A673 (cell line): ENCODE results near the gene CD300LF.

ENCODE experiments used
- EZH2 ChIP-seq: fragments of 200-600 bp; sonication (generic); IDR thresholded peaks from 2 replicates; pipeline ENCODE4 v1.6.1; 2017; ENCODE audit warnings: borderline replicate concordance, low read depth, mild to moderate bottlenecking, mixed read lengths, antibody characterized with exemption, low read length; ENCODE audit not compliant: poor library complexity, severe bottlenecking
- TF ChIP-seq, protein P1 (sequence below): fragments of 300-800, 200-600 bp; sonication (generic); conservative IDR thresholded peaks from 2 replicates; pipeline ENCODE4 v1.5.1; 2017; ENCODE audit warnings: low read depth, mild to moderate bottlenecking, antibody characterized with exemption, low read length, moderate library complexity, mixed read lengths

DNA sequence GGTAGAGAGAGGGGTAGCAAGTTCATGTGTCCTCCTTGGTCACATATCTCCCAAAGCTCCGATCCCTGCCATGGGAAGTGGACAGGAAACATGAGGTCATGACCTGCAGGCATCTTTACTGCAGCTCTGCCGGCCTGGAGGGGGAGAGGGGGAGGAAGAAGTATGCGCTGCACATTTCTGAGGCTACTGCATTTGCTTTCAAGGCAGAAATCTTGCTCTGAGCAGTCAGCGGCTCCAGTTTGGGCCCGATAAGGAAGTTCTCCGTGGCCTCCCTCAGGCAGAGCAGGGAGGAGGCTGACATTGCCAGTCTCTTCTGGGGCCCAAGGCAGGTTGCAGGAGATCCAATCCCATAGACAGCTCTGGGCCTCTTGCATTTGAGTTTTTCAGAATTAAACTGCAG, 34.2 kb upstream of the CD300LF start:
- TF ChIP-seq, protein P1, sequence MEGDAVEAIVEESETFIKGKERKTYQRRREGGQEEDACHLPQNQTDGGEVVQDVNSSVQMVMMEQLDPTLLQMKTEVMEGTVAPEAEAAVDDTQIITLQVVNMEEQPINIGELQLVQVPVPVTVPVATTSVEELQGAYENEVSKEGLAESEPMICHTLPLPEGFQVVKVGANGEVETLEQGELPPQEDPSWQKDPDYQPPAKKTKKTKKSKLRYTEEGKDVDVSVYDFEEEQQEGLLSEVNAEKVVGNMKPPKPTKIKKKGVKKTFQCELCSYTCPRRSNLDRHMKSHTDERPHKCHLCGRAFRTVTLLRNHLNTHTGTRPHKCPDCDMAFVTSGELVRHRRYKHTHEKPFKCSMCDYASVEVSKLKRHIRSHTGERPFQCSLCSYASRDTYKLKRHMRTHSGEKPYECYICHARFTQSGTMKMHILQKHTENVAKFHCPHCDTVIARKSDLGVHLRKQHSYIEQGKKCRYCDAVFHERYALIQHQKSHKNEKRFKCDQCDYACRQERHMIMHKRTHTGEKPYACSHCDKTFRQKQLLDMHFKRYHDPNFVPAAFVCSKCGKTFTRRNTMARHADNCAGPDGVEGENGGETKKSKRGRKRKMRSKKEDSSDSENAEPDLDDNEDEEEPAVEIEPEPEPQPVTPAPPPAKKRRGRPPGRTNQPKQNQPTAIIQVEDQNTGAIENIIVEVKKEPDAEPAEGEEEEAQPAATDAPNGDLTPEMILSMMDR = no peak
- no peak for TF ChIP-seq EZH2
